ENCODE results near the gene HMMR. TPM values are rescaled to one million over a fixed set of nuclear protein-coding genes. Genes with fewer than 3 reads are reported as not detected.

Gene HMMR
- total and polyA plus RNA-seq, 2 donors from 2014 or later = 0.58 to 0.91 TPM

DNA sequence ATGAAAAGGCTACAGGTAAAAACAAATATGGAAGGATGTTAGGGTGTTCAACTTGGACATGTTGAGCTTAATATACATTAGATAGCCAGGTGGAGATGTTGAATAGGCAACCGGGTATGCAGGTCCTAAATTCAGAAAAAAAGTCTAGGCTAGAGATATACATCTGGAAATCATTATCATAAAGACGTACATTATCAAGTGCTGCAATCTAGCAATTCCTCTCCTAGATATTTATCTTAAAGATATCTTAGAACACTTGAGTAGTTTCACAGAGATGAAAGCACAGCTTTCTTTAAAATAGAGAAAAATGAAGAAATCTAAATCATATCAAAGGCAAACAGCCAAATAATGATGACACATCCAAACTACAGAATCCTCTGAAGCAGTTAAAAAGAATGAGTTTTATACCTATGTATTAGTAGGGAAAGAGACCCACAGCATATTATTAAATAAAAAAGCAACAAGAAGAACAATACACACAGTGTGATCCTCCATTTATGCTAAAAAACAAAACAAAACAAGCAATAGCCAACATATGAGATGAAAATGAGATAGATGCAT is 4.3 kb upstream of the HMMR start:
- FAIRE-seq (no peak), DNase-seq (no peak)
- TF ChIP-seq, protein P1, sequence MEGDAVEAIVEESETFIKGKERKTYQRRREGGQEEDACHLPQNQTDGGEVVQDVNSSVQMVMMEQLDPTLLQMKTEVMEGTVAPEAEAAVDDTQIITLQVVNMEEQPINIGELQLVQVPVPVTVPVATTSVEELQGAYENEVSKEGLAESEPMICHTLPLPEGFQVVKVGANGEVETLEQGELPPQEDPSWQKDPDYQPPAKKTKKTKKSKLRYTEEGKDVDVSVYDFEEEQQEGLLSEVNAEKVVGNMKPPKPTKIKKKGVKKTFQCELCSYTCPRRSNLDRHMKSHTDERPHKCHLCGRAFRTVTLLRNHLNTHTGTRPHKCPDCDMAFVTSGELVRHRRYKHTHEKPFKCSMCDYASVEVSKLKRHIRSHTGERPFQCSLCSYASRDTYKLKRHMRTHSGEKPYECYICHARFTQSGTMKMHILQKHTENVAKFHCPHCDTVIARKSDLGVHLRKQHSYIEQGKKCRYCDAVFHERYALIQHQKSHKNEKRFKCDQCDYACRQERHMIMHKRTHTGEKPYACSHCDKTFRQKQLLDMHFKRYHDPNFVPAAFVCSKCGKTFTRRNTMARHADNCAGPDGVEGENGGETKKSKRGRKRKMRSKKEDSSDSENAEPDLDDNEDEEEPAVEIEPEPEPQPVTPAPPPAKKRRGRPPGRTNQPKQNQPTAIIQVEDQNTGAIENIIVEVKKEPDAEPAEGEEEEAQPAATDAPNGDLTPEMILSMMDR (IDR thresholded peaks at IDR 0.05; ENCODE audit: borderline replicate concordance, extremely low read depth, insufficient read depth) = no peak
- Histone ChIP-seq H3K4me3 (ENCODE audit: low read length in 3 of 3) (no peak overlapping the region), H3K9ac (ENCODE audit: low read length in 3 of 3) (no peak overlapping the region), H3K27ac (ENCODE audit: low read depth in 2 of 2, low read length in 2 of 2) (no peak overlapping the region), H3K9me3 (ENCODE audit: control insufficient read depth in 2 of 3, insufficient read depth in 1 of 3, low read length in 3 of 3) (no peaks in the 10 kb centered on the region), H3K36me3 (ENCODE audit: control insufficient read depth in 2 of 3, insufficient read depth in 3 of 3, low read length in 3 of 3) (peaks cover 2 to 3% (median 3%) of the 10 kb centered on the region in 3 donors), H3K27me3 (ENCODE audit: control insufficient read depth, insufficient read depth, low read length) (no peaks in the 10 kb centered on the region), H3K4me1 (ENCODE audit: control insufficient read depth in 2 of 3, insufficient read depth in 2 of 3, low read depth in 1 of 3, low read length in 3 of 3) (peaks cover 0 to 5% (median 0%) of the 10 kb centered on the region in 3 donors)
- intact Hi-C loops (cut with DNase I) = no loop called here

DNA sequence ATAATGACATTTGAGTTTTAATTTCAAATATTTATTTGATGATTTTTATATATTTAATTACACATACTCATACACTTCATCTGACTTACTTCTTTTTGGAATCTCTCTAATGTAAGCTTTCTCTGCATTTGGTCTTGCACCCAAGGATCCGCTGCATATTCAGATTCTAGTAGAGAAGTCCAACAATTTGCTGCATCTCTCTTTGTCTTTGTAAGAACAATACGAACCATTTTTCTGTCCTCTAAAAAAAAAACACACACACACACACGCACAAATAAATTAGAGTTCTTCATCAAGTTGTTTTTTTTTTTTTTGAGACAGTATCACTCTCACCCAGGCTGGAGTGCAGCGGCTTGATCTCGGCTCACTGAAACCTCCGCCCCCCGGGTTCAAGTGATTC is 3.6 kb upstream of the HMMR start:
- Histone ChIP-seq H3K9me3 (ENCODE audit: control insufficient read depth in 2 of 3, insufficient read depth in 1 of 3, low read length in 3 of 3) (no peaks in the 10 kb centered on the region), H3K36me3 (ENCODE audit: control insufficient read depth in 2 of 3, insufficient read depth in 3 of 3, low read length in 3 of 3) (peaks cover 2 to 3% (median 3%) of the 10 kb centered on the region in 3 donors), H3K27ac (ENCODE audit: low read depth in 2 of 2, low read length in 2 of 2) (no peak overlapping the region), H3K4me1 (ENCODE audit: control insufficient read depth in 2 of 3, insufficient read depth in 2 of 3, low read depth in 1 of 3, low read length in 3 of 3) (peaks cover 0 to 5% (median 1%) of the 10 kb centered on the region in 3 donors), H3K27me3 (ENCODE audit: control insufficient read depth, insufficient read depth, low read length) (no peaks in the 10 kb centered on the region), H3K4me3 (ENCODE audit: low read length in 3 of 3) (no peak overlapping the region), H3K9ac (ENCODE audit: low read length in 3 of 3) (no peak overlapping the region)
- DNase-seq = no peak
- TF ChIP-seq, protein P1 (IDR thresholded peaks at IDR 0.05; ENCODE audit: borderline replicate concordance, extremely low read depth, insufficient read depth) = no peak
- intact Hi-C loops (cut with DNase I) = no loop called here
- no peak for FAIRE-seq

DNA sequence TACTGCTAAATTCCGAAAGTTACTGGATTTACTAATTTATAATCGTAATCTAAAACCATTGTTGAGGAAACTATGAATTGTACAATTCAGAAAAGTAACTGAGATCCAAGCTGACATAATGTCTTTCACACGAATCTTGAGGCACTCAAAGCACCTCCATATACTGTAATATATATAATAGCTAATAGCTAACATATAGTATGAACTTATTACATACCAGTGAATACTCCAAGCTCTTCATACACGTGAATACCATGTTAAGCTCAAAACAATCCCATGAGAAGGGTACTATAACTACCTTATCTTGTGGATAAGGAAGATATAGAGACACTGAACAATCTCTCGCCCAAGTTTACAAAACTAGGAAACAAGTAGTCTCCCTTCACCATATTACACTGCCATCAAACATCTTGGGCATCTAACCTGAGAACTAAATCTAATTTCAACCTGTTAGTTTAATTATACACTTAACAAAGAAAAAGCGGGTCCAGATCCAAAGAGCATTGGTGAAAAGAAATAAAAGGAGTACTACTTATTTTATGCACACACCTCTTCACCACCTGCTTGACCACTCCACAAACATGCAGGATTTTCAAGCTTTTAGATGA is 1.6 kb upstream of the HMMR start:
- DNase-seq (no peak), FAIRE-seq (no peak)
- H3K9ac ChIP-seq (ENCODE audit: low read length in 3 of 3) = peak overlapping the region; percentile 24 to 100 (median 83)
- TF ChIP-seq, protein P1 (IDR thresholded peaks at IDR 0.05; ENCODE audit: borderline replicate concordance, extremely low read depth, insufficient read depth) = no peak
- intact Hi-C loops (cut with DNase I) = no loop called here
- peaks cover 0 to 5% (median 4%) of the 10 kb centered on the region in 3 donors for H3K4me1 ChIP-seq (ENCODE audit: control insufficient read depth in 2 of 3, insufficient read depth in 2 of 3, low read depth in 1 of 3, low read length in 3 of 3)
- H3K9me3 ChIP-seq (ENCODE audit: control insufficient read depth in 2 of 3, insufficient read depth in 1 of 3, low read length in 3 of 3) = no peaks in the 10 kb centered on the region
- peak overlapping the region; percentile 96 to 100 (median 100) for H3K4me3 ChIP-seq (ENCODE audit: low read length in 3 of 3)
- H3K36me3 ChIP-seq (ENCODE audit: control insufficient read depth in 2 of 3, insufficient read depth in 3 of 3, low read length in 3 of 3) = peaks cover 0 to 3% (median 2%) of the 10 kb centered on the region in 3 donors
- no peaks in the 10 kb centered on the region for H3K27me3 ChIP-seq (ENCODE audit: control insufficient read depth, insufficient read depth, low read length)
- H3K27ac ChIP-seq (ENCODE audit: low read depth in 2 of 2, low read length in 2 of 2) = peak overlapping the region in 1 of 2 donors; percentile 100

Measured in kidney (tissue), 14 donors.